HG03196 (cell line): ENCODE data around the gene SRBD1.
"Not testable (repeated sequence)": the region's sequence is repeated elsewhere in the genome, so short reads cannot be mapped to it uniquely, and the experiment has no call there.

Source experiments
- ATAC-seq: cut with Tn5 transposase; IDR thresholded peaks from one replicate; pipeline ENCODE4 v1.9.1; 2021; ENCODE audit not compliant: unreplicated experiment

The SRBD1 gene

GRCh38 chr2:45436456-45436855, 174.6 kb downstream of the SRBD1 start:
- ATAC-seq: no peak

- no peak for ATAC-seq
Measured at GRCh38 chr2:45435316-45435715, 175.8 kb downstream of the SRBD1 start.

DNA sequence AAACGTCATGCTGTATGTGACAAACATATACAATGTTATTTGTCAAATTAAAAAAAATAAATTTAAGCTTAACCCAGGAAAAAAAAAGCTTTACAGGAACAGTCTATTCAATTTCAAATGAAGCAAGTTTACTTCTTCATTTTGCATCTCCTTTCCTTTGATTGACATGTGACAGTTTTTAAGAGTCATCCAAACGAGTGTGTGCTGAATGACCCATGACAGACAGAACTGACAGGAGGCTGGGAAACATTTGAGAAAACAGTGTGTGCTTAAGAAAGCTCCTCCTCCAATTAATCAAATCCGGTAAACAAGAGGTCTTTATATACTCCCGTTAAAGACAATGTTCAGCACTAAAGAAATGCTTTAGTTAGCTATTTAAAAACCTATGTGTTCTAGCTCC, 177.7 kb downstream of the SRBD1 start:
- no peak for ATAC-seq

- no peak for ATAC-seq
Measured at GRCh38 chr2:45432406-45432805, 178.7 kb downstream of the SRBD1 start.

- not testable (repeated sequence) for ATAC-seq
Measured at GRCh38 chr2:45426025-45426424, 185.0 kb downstream of the SRBD1 start.

DNA sequence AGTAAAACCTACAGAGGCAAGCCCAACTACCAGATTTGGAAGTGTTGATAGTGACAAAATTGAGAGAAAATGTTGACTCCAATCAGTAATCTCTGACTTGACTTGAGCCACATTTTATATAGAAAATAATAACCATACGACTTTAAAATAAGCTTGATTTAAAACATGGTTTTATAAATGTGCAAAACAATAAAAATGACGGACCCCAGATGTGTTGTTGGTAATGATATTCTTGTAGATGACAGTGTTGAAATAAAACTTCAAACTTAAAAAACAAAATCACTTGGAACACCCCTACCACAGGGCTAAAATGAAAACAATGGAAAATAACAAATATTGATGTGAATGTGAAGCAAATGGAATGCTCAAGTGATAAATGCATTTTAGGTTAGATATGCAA, 188.1 kb downstream of the SRBD1 start:
- ATAC-seq: no peak

DNA sequence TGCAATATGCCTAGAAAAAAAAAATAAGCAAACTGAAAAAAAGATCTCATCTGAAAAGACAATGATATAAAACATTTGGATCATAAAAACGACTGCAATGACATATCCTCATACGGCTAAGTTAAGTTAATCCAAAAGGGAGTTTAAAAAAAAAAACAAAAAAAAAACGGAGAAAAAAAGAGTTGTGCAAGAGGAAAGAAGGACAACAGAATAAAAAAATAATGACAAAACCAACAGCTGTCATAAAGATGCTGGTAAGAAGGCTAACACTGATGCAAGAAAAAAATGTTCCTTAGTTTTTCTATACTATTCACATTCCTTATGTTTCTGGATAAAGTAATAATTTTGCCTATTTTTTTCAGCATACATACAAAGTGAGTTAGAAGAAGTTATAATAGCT, 192.5 kb downstream of the SRBD1 start:
- no peak for ATAC-seq

DNA sequence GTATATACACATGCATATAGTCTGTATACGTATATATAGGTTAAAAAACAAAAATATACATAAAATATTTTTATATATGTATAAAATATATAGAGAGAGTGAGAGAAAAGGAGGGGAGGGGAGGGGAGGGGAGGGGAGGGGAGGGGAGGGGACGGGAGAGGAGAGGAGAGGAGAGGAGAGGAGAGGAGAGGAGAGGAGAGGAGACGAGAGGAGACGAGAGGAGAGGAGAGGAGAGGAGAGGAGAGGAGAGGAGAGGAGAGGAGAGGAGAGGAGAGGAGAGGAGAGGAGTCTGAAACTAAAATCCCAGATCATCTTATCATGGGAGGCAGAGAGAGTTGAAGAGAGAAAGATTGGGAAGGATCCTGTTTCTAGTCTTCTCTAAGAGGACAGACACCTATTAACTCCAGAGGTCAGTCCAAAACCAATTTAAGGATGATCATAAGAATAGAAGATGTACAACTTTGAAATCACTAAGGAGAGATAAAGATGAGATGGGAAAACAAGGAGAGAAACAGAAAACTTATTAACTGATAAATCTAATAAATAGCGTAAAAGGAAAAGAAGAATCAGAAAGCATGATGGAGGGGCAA, 195.4 kb downstream of the SRBD1 start:
- no peak for ATAC-seq

GRCh38 chr2:45412754-45413379, 198.2 kb downstream of the SRBD1 start:
- no peak for ATAC-seq

- ATAC-seq: no peak
Measured at GRCh38 chr2:45409677-45410076, 201.4 kb downstream of the SRBD1 start.

DNA sequence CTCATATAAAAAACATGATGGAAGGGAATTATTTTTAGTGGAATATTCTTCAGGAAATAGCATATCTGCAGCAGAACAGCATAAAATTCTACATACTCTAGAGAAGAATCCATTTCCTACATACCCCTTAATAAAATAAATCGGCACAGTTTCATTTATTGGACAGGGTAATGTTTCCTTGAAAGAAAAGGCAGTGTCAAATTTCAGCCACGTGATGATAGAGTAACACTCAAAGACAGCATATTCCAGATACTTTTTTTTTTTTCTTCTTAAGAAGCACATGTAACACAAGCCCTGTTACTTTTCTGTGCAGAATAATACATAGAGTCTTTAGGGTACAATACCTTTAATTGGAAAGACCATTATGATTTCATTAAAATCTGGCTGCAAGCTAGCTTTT, 204.4 kb downstream of the SRBD1 start:
- ATAC-seq: no peak

GRCh38 chr2:45404807-45405297, 206.2 kb downstream of the SRBD1 start:
- ATAC-seq: no peak

GRCh38 chr2:45403036-45403435, 208.0 kb downstream of the SRBD1 start:
- ATAC-seq: no peak

- ATAC-seq: no peak
Measured at GRCh38 chr2:45401431-45401922, 209.6 kb downstream of the SRBD1 start.

GRCh38 chr2:45399040-45399784, 211.9 kb downstream of the SRBD1 start:
- no peak for ATAC-seq

- ATAC-seq: no peak
Measured at GRCh38 chr2:45397292-45397691, 213.8 kb downstream of the SRBD1 start.

DNA sequence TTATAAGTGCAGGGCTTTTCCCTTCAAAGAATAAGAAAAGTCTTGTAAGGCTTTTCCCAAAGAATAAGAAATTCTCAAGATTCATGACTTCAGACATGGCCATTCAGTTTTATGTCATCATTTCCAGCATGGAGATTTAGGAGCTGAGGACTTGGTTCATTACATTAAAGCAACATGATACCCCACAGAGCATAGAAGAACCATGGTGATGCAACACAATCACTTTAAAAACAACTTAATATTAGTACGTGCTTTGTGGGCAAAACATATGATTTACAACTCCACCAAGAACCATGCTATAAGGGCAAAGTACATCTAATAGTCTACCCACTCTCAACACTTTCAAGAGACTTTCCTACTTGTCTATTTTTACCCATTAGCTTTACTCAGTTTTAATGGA, 214.4 kb downstream of the SRBD1 start:
- ATAC-seq: no peak

- no peak for ATAC-seq
Measured at GRCh38 chr2:45394842-45395241, 216.2 kb downstream of the SRBD1 start.

- no peak for ATAC-seq
Measured at GRCh38 chr2:45394216-45394615, 216.9 kb downstream of the SRBD1 start.

- ATAC-seq: no peak
Measured at GRCh38 chr2:45391866-45392265, 219.2 kb downstream of the SRBD1 start.

DNA sequence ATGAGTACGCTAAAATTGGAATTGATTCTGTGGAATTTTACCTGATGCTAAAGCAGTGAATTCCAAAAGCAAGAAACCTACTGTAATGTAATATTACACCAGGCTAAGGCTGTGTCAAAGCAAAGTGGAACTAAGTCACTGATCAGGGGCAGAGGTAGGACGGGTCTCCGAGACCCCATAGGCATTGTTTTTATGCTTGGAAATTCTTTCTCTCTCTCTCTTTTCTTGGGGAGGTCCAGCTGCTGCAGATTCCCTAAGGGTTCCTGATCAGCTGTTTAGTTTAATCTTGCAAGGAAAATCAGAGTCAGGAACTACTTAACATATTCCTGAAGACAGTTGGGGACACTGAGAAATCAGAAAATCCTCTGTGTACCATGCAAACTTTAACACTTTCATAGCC, 220.2 kb downstream of the SRBD1 start:
- ATAC-seq: no peak

DNA sequence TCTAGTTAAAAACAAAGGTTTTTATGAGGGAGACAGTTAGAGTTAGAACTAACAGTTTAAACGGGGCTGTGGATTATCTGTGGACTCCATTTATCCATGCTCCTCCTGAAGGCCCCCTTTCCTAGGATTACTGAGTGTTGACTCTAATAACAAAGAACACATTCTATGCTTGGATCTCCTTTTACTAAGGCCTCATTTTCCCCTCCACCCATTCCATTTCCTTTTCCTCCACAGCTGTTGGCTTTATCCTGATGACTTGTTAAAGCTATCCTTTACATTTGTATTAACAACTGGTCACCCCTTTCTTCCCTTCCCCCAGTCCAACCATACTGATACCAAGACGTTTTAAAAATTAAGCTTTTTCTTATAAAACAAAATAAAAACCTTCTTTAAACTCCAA, 220.6 kb downstream of the SRBD1 start:
- ATAC-seq: no peak
